Neural progenitor cell (in vitro differentiated cells): ENCODE data around the gene TBCA.

Source experiments
- EZH2 ChIP-seq: fragments of 200-600 bp; sonication (generic); IDR thresholded peaks from 2 replicates; pipeline ENCODE4 v1.6.1; 2017; ENCODE audit warnings: antibody characterized with exemption, mild to moderate bottlenecking, moderate library complexity
- TF ChIP-seq, protein P1 (sequence below): fragments of 200-600 bp; sonication (generic); IDR thresholded peaks from 2 replicates; pipeline ENCODE4 v1.5.1; 2017; ENCODE audit warnings: antibody characterized with exemption, mild to moderate bottlenecking

DNA sequence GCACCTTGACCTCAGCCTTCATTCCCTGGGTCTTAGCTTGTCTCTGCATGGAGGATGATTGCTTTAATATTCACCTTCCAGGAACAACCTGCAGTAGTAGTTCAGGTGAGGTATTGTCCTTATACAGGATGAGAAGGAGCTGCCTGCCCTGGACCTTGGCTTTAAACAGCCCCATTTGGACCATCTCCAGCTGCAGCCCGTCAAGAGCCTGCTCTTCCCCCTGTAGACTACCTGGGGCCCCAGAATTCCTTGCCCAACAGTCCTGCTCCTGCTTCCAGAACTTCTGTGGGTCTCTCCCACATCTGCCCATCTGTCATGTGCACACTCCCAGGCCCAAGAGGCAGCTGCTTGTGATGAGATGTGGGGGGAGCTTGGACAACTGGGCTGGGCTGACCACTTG is 125.5 kb downstream of the TBCA start:
- TF ChIP-seq, protein P1, sequence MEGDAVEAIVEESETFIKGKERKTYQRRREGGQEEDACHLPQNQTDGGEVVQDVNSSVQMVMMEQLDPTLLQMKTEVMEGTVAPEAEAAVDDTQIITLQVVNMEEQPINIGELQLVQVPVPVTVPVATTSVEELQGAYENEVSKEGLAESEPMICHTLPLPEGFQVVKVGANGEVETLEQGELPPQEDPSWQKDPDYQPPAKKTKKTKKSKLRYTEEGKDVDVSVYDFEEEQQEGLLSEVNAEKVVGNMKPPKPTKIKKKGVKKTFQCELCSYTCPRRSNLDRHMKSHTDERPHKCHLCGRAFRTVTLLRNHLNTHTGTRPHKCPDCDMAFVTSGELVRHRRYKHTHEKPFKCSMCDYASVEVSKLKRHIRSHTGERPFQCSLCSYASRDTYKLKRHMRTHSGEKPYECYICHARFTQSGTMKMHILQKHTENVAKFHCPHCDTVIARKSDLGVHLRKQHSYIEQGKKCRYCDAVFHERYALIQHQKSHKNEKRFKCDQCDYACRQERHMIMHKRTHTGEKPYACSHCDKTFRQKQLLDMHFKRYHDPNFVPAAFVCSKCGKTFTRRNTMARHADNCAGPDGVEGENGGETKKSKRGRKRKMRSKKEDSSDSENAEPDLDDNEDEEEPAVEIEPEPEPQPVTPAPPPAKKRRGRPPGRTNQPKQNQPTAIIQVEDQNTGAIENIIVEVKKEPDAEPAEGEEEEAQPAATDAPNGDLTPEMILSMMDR = no peak
- no peak for TF ChIP-seq EZH2
